CD8-positive, alpha-beta memory T cell (primary cell): ENCODE data around the gene GP5. TPM values are rescaled to one million over a fixed set of nuclear protein-coding genes. Genes with fewer than 3 reads are reported as not detected.

ENCODE experiments used
- CTCF ChIA-PET: fragments of 350-600 bp; sonication (Branson Sonifier 250); formaldehyde crosslinking; loops from one replicate; lab custom pipeline; 2021; ENCODE audit warnings: antibody characterized with exemption; lab: Charles Lee
- POLR2A ChIA-PET: fragments of 350-600 bp; sonication (Branson Sonifier 250); formaldehyde crosslinking; loops from one replicate; lab custom pipeline; 2021; ENCODE audit warnings: antibody characterized with exemption; lab: Charles Lee
- DNase-seq, 5 donors: peaks; one replicate each; pipeline versions ENCODE4 v3.0.0 to v3.0.0-alpha.2; 2020 to 2022; ENCODE audit warnings: mixed read lengths in 1 of 5
- H3K27ac ChIP-seq: one replicate; pipeline ENCODE4 v1.7.0; 2013; ENCODE audit warnings: low read depth, mild to moderate bottlenecking, low read length, moderate library complexity
- H3K27me3 ChIP-seq: 2 replicates; pipeline ENCODE4 v1.7.0; 2013; ENCODE audit warnings: low read length, mild to moderate bottlenecking; ENCODE audit not compliant: insufficient read depth, poor library complexity, severe bottlenecking
- H3K36me3 ChIP-seq: 2 replicates; pipeline ENCODE4 v1.7.0; 2013; ENCODE audit warnings: mild to moderate bottlenecking, low read length, moderate library complexity; ENCODE audit not compliant: insufficient read depth
- H3K4me1 ChIP-seq: 2 replicates; pipeline ENCODE4 v1.7.0; 2013; ENCODE audit warnings: mild to moderate bottlenecking, low read length, moderate library complexity; ENCODE audit not compliant: insufficient read depth
- H3K4me3 ChIP-seq: 2 replicates; pipeline ENCODE4 v1.7.0; 2013; ENCODE audit warnings: mild to moderate bottlenecking, low read length
- H3K9me3 ChIP-seq: 2 replicates; pipeline ENCODE4 v1.7.0; 2013; ENCODE audit warnings: mild to moderate bottlenecking, low read length
- H3K27ac Mint-ChIP-seq, 8 donors: one replicate each; pipeline ENCODE4 v1.8.0; 2020 to 2021; ENCODE audit warnings: mixed read lengths in 8 of 8, mild to moderate bottlenecking in 6 of 8, inconsistent platforms in 3 of 8, moderate library complexity in 3 of 8
- H3K27me3 Mint-ChIP-seq, 2 donors: one replicate each; pipeline ENCODE4 v1.8.0; 2020 to 2021; ENCODE audit warnings: mixed read lengths in 2 of 2, mild to moderate bottlenecking in 1 of 2, moderate library complexity in 1 of 2
- H3K36me3 Mint-ChIP-seq, 3 donors: one replicate each; pipeline ENCODE4 v1.8.0; 2020 to 2021; ENCODE audit warnings: mixed read lengths in 3 of 3, inconsistent platforms in 1 of 3, mild to moderate bottlenecking in 1 of 3
- H3K4me1 Mint-ChIP-seq, 3 donors: one replicate each; pipeline ENCODE4 v1.8.0; 2020 to 2021; ENCODE audit warnings: mixed read lengths in 3 of 3, inconsistent platforms in 1 of 3, mild to moderate bottlenecking in 1 of 3
- H3K4me3 Mint-ChIP-seq, 7 donors: one replicate each; pipeline ENCODE4 v1.8.0; 2020 to 2021; ENCODE audit warnings: mixed read lengths in 7 of 7, mild to moderate bottlenecking in 6 of 7, moderate library complexity in 4 of 7, inconsistent platforms in 2 of 7
- H3K9me3 Mint-ChIP-seq, 5 donors: one replicate each; pipeline ENCODE4 v1.8.0; 2020 to 2022; ENCODE audit warnings: mixed read lengths in 5 of 5, mild to moderate bottlenecking in 3 of 5, moderate library complexity in 2 of 5, inconsistent platforms in 1 of 5
- polyA plus RNA-seq: library from polyadenylated mRNA; unstranded; fragments of 300-500 nt; fragmentation: Illumina TruSeq; gene quantifications from one replicate; pipeline ENCODE4 v1.2.3, GENCODE V29; 2021
- total RNA-seq, 2 experiments: library from RNA; stranded (reverse); gene quantifications; one replicate each; pipeline ENCODE4 v1.2.3, GENCODE V29; 2021

GP5 gene
- total and polyA plus RNA-seq, 3 experiments from 2014 or later, result 0.31 to 1.3 (median 0.42) TPM

DNA sequence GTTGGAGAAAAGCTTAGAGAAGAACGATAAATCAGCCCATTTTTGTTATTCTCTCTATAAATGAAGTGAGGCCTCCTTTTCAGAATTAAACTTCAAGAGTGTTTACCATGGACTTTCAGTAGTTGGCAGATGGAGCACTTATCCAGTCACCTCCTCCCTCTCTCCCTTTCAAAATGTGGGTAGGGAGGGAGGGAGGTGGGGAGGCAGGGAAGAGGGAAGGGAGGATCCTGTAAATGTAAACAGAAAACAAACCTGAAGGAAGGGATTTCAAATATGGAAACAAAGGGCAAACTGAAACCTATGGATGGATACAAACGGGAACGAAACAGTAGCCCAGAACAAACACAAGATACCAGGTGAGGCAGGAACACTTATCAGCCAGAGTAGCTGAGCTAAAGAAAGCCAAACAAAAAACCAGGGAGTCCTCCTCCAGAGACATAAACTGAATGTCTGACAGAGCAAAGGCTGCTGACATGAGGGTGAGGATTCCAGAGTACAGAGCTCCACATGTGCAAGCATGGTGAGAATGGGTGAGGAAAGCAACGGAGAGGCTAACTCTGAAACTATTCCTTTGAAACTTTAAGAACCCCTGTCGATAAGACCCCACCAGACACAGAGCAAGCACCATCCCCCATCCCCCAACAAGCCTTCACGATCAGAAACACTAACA lies 41.0 kb upstream of the GP5 start:
- Mint-ChIP-seq H3K9me3 (no peaks in the 10 kb centered on the region), H3K4me1 (peaks cover 3 to 26% (median 10%) of the 10 kb centered on the region in 3 donors), H3K36me3 (peaks cover 10 to 88% (median 38%) of the 10 kb centered on the region in 3 donors), H3K4me3 (no peak overlapping the region), H3K27ac (peak overlapping the region in 4 of 8 donors; percentile 20 to 89 (median 42)), H3K27me3 (no peaks in the 10 kb centered on the region)
- H3K9me3 ChIP-seq, result no peaks in the 10 kb centered on the region
- no peak overlapping the region for H3K4me3 ChIP-seq
- POLR2A ChIA-PET, result no interaction called here
- H3K27ac ChIP-seq, result no peak overlapping the region
- DNase-seq, result no peak
- H3K4me1 ChIP-seq, result no peaks in the 10 kb centered on the region
- H3K27me3 ChIP-seq, result no peaks in the 10 kb centered on the region
- peaks cover 28% of the 10 kb centered on the region for H3K36me3 ChIP-seq
- CTCF ChIA-PET, result no interaction called here

DNA sequence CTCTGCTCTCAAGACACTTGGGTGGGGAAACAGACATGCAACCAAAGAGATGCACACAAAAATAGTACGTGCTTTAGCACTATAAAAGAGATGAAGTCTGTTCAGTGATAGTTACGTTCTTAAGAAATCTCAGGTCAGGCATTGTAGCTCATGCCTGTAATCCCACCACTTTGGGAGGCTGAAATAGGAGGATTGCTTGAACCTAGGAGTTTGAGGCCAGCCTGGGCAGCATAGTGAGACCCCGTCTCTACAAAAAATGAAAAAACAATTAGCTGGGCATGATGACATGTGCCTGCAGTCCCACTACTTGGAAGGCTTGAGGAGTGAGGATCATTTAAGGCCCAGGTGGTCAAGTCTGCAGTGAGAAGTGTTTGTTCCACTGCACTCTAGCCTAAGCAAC lies 35.4 kb upstream of the GP5 start:
- Mint-ChIP-seq H3K36me3 (peaks cover 10 to 89% (median 28%) of the 10 kb centered on the region in 3 donors), H3K4me3 (no peak overlapping the region), H3K4me1 (peaks cover 3 to 12% (median 10%) of the 10 kb centered on the region in 3 donors), H3K27ac (no peak overlapping the region), H3K27me3 (no peaks in the 10 kb centered on the region), H3K9me3 (no peaks in the 10 kb centered on the region)
- Histone ChIP-seq H3K27ac (no peak overlapping the region), H3K4me3 (no peak overlapping the region), H3K4me1 (no peaks in the 10 kb centered on the region), H3K9me3 (no peaks in the 10 kb centered on the region), H3K27me3 (no peaks in the 10 kb centered on the region), H3K36me3 (peaks cover 49% of the 10 kb centered on the region)
- ChIA-PET POLR2A (no interaction called here), CTCF (no interaction called here)
- DNase-seq, result no peak

DNA sequence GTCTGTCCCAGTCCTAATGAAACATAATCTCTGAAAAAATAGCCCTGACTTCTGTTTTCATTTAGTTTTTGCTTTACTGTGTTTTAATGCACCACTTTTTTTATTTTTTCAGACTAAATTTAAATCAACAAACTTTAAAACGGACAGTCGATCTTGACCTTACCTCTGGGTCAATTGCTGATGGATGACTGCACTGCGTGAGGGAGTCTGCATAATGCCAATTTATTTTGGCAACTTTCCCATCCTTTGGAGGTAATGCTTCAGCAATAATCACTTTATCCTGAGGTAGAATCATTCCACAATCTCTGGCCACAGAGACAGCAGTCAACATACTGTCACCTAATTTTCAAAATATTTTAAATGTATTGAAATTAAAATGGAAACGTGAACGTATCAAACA lies 32.5 kb upstream of the GP5 start:
- ChIA-PET POLR2A (no interaction called here), CTCF (no interaction called here)
- peaks cover 0 to 2% (median 0%) of the 10 kb centered on the region in 3 donors for H3K4me1 Mint-ChIP-seq
- H3K36me3 Mint-ChIP-seq, result peaks cover 9 to 87% (median 32%) of the 10 kb centered on the region in 3 donors
- Histone ChIP-seq H3K27ac (no peak overlapping the region), H3K9me3 (no peaks in the 10 kb centered on the region), H3K4me3 (no peak overlapping the region), H3K27me3 (no peaks in the 10 kb centered on the region), H3K4me1 (no peaks in the 10 kb centered on the region), H3K36me3 (peaks cover 39% of the 10 kb centered on the region)
- no peaks in the 10 kb centered on the region for H3K9me3 Mint-ChIP-seq
- no peaks in the 10 kb centered on the region for H3K27me3 Mint-ChIP-seq
- no peak overlapping the region for H3K27ac Mint-ChIP-seq
- DNase-seq, result no peak
- H3K4me3 Mint-ChIP-seq, result no peak overlapping the region

GRCh38 chr3:194425399-194425798 lies 26.3 kb upstream of the GP5 start:
- Mint-ChIP-seq H3K36me3 (peaks cover 7 to 74% (median 24%) of the 10 kb centered on the region in 3 donors), H3K27ac (no peak overlapping the region), H3K4me3 (no peak overlapping the region), H3K9me3 (no peaks in the 10 kb centered on the region), H3K4me1 (no peaks in the 10 kb centered on the region), H3K27me3 (no peaks in the 10 kb centered on the region)
- H3K9me3 ChIP-seq, result no peaks in the 10 kb centered on the region
- H3K4me1 ChIP-seq, result no peaks in the 10 kb centered on the region
- ChIA-PET POLR2A (no interaction called here), CTCF (no interaction called here)
- no peaks in the 10 kb centered on the region for H3K27me3 ChIP-seq
- no peak overlapping the region for H3K27ac ChIP-seq
- peaks cover 9% of the 10 kb centered on the region for H3K36me3 ChIP-seq
- DNase-seq, result no peak
- no peak overlapping the region for H3K4me3 ChIP-seq

DNA sequence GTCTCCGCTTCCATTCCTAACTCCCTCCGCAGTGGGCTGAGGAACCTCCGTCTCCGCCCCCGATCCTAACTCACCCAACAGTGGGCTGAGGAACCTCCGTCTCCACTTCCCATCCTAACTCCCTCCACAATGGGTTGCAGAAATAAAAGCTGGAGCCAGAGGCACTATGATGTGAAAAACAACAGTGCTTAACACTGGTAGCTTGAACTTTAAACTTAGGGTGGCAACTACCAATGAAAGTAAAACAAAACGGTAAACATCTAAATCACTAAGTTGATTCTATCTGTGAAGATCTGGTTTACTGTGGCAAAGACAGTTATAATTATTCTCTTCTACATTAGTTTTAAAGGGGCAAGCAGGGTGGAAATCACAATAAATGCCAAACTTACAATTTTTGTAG lies 25.9 kb upstream of the GP5 start:
- Histone ChIP-seq H3K9me3 (no peaks in the 10 kb centered on the region), H3K36me3 (peaks cover 6% of the 10 kb centered on the region), H3K4me3 (no peak overlapping the region), H3K27me3 (no peaks in the 10 kb centered on the region), H3K4me1 (no peaks in the 10 kb centered on the region), H3K27ac (no peak overlapping the region)
- Mint-ChIP-seq H3K36me3 (peaks cover 7 to 71% (median 24%) of the 10 kb centered on the region in 3 donors), H3K4me1 (no peaks in the 10 kb centered on the region), H3K9me3 (no peaks in the 10 kb centered on the region), H3K4me3 (no peak overlapping the region), H3K27me3 (no peaks in the 10 kb centered on the region), H3K27ac (no peak overlapping the region)
- no peak for DNase-seq
- ChIA-PET POLR2A (no interaction called here), CTCF (no interaction called here)

- ChIA-PET POLR2A (no interaction called here), CTCF (no interaction called here)
- no peaks in the 10 kb centered on the region for H3K4me1 Mint-ChIP-seq
- H3K36me3 Mint-ChIP-seq, result peaks cover 7 to 69% (median 21%) of the 10 kb centered on the region in 3 donors
- Histone ChIP-seq H3K27me3 (no peaks in the 10 kb centered on the region), H3K27ac (no peak overlapping the region), H3K4me1 (no peaks in the 10 kb centered on the region), H3K4me3 (no peak overlapping the region), H3K9me3 (no peaks in the 10 kb centered on the region), H3K36me3 (peaks cover 3% of the 10 kb centered on the region)
- no peaks in the 10 kb centered on the region for H3K27me3 Mint-ChIP-seq
- no peak for DNase-seq
- no peak overlapping the region for H3K4me3 Mint-ChIP-seq
- no peaks in the 10 kb centered on the region for H3K9me3 Mint-ChIP-seq
- H3K27ac Mint-ChIP-seq, result no peak overlapping the region
These were observed 25.3 kb upstream of the GP5 start for GRCh38 chr3:194424373-194424772.

DNA sequence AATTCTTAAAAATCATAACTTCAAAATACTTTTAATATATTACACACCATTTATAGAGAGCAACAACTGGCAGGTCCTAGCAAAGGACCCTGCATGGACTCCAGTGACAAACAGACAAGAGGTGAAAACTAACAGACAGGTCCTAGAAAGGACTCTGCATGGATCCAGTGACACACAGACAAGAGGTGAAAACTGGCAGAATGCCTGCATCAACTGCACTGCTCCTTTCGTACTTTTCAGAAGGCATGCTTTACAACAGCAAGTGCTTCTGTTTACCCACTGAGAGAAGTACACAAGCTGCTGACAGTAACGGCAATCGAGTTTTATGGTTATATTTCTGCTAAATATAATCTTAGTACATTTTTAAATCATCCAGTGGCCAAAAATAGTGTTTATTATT lies 24.3 kb upstream of the GP5 start:
- CTCF ChIA-PET, result no interaction called here
- DNase-seq, result no peak
- Mint-ChIP-seq H3K4me3 (no peak overlapping the region), H3K36me3 (peaks cover 7 to 70% (median 19%) of the 10 kb centered on the region in 3 donors), H3K4me1 (no peaks in the 10 kb centered on the region), H3K27me3 (no peaks in the 10 kb centered on the region), H3K27ac (peak overlapping the region in 1 of 8 donors; percentile 65), H3K9me3 (no peaks in the 10 kb centered on the region)
- POLR2A ChIA-PET, result no interaction called here
- H3K36me3 ChIP-seq, result peaks cover 12% of the 10 kb centered on the region
- H3K9me3 ChIP-seq, result no peaks in the 10 kb centered on the region
- H3K27ac ChIP-seq, result no peak overlapping the region
- H3K4me1 ChIP-seq, result no peaks in the 10 kb centered on the region
- H3K4me3 ChIP-seq, result no peak overlapping the region
- no peaks in the 10 kb centered on the region for H3K27me3 ChIP-seq

DNA sequence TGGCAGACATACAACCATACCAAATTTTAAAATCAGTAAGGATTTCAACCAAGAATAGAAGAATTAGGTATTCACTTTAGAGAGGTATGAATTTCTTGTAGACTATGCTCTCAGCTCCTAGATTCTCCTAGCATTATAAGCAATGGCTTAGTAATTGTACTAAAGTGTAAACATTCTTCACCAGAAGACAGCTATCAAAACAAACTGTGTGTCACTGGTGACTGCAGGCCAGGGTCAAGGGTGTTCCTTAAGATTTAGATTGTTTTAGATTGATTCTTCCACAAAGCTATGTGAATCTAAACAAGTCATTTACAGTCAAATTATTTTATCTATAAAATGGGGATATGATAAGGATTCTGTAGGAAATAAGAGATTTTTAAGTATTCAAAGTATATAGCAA lies 23.1 kb upstream of the GP5 start:
- Histone ChIP-seq H3K4me3 (no peak overlapping the region), H3K4me1 (no peaks in the 10 kb centered on the region), H3K27ac (no peak overlapping the region), H3K9me3 (no peaks in the 10 kb centered on the region), H3K36me3 (peaks cover 12% of the 10 kb centered on the region), H3K27me3 (no peaks in the 10 kb centered on the region)
- Mint-ChIP-seq H3K4me1 (no peaks in the 10 kb centered on the region), H3K36me3 (peaks cover 7 to 67% (median 19%) of the 10 kb centered on the region in 3 donors), H3K27me3 (no peaks in the 10 kb centered on the region), H3K4me3 (no peak overlapping the region), H3K9me3 (no peaks in the 10 kb centered on the region), H3K27ac (peak overlapping the region in 1 of 8 donors; percentile 20)
- ChIA-PET POLR2A (no interaction called here), CTCF (interaction anchor here (0.6 kb wide), 1 partner anchor 88 kb away, joined by 4 read pairs; no protein-coding TSS in a partner anchor)
- DNase-seq, result no peak
